GM19099 (cell line): ENCODE data around the gene SIDT1.

ENCODE experiments used
- POLR2A ChIP-seq: IDR thresholded peaks from 3 replicates; pipeline ENCODE4 v1.6.1; 2011; ENCODE audit warnings: low read depth; ENCODE audit not compliant: insufficient read length; ENCODE audit errors: extremely low read depth

Gene SIDT1

GRCh38 chr3:113663324-113663750 is 131.0 kb downstream of the SIDT1 start:
- no peak for TF ChIP-seq POLR2A

DNA sequence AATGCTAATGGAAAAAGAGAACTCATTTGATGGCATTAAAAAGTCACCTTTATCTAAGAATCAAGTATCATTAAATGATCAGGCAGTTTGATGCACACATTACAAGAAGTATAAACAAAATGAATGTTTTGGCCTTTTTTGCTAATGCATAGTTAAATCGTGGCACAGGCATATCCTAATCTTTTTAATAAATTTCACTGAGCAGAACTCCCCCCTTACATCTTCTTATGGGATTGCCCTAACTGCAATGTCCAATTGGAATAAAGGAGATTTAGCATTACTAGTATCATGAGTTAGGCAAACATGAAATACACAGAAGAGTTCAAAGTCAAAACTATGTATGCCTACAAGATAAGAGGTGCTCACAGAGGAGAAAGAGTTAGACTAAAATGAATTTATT is 131.4 kb downstream of the SIDT1 start:
- TF ChIP-seq POLR2A = no peak

DNA sequence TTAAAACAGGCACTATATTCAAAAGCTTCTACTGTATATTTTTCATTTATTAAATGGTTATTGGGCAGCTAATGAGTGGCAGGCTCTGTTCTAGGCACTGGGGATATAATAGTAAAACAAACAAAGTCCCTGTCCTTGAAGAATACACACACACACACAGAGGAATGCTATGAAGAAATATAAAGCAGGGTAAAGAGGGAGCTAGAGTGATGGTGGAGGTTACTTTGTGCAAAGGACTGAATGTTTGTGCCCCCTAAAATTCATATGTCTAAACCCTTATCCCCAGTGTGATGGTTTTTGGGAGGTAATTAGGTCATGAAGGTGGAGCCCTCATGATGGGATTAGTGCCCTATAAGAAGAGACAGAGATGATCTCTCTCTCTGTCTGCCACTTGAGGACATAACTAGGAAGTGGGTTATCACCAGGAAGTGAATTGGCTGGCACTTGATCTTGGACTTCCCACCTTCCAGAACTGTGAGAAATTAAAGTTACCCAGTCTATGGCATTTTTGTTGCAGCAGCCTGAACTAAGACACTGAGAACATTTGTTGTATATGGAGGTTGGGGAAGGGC is 132.3 kb downstream of the SIDT1 start:
- no peak for TF ChIP-seq POLR2A

- no peak for TF ChIP-seq POLR2A
These were observed 135.7 kb downstream of the SIDT1 start for GRCh38 chr3:113668015-113668414.

DNA sequence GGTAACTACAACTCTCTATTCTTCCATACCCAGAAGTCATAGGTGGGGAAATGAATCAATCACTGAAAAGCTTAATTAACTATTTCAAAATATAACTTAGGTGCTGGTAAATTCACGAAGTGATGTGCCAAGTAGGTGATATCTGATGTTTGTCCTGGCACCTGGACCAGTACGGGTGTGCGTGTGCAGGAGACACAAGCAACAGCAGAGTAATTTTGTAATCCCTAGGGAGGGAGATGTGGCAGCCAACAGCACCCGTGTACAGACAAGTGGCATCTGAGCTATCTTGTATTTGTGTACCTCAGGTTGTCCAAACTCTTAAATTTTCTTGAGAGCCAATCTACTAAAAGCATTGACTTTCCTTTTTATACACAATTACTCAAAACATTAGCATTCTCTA is 141.2 kb downstream of the SIDT1 start:
- TF ChIP-seq POLR2A = no peak

DNA sequence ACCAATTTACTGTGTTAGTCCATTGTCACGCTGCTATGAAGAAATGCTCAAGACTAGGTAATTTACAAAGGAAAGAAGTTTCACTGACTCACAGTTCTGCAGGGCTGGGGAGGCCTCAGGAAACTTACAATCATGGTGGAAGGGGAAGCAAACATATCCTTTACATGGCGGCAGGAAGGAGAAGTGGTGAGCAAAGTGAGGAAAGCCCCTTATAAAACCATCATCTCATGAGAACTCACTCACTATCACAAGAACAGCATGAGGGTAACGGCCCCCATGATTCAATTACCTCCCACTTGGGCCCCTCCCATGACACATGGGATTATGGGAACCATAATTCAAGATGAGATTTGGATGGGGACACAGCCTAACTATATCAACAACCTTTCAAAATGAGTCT is 143.9 kb downstream of the SIDT1 start:
- no peak for TF ChIP-seq POLR2A

- TF ChIP-seq POLR2A = no peak
These were observed 145.4 kb downstream of the SIDT1 start for GRCh38 chr3:113677737-113678136.

- no peak for TF ChIP-seq POLR2A
These were observed 146.4 kb downstream of the SIDT1 start for GRCh38 chr3:113678773-113679172.
